ENCODE measurements around the gene CTAG1A.

- no peak for TF ChIP-seq BCL3 (IDR thresholded peaks at IDR 0.05)
- no peak for TF ChIP-seq CTCF (IDR thresholded peaks at IDR 0.05)
- no peak for TF ChIP-seq MAFK (IDR thresholded peaks at IDR 0.05; ENCODE audit: partially characterized antibody)
- TF ChIP-seq KDM1A (IDR thresholded peaks at IDR 0.05; ENCODE audit: low read depth): no peak
- no peak for TF ChIP-seq POLR2A (IDR thresholded peaks at IDR 0.05; ENCODE audit: low read length)
- no peak for TF ChIP-seq MYC (IDR thresholded peaks at IDR 0.05; ENCODE audit: borderline replicate concordance, low read length)
Measured at GRCh38 chrX:154592505-154592904, 7.6 kb downstream of the CTAG1A start.
